Caco-2 (cell line): ENCODE results near the gene MLXIP. TPM values are rescaled to one million over a fixed set of nuclear protein-coding genes. Genes with fewer than 3 reads are reported as not detected.

ENCODE experiments used
- BruUV-seq: library from RNA; stranded (reverse); fragments of 400-500 nt; replicated peaks from 2 replicates; lab custom pipeline; 2021; lab: Mats Ljungman, UMichigan
- CTCF ChIA-PET: fragments of 300-600 bp; sonication (Branson Sonifier 250); formaldehyde crosslinking; loops from one replicate; lab custom pipeline; 2022; ENCODE audit warnings: antibody characterized with exemption; lab: Charles Lee
- POLR2A ChIA-PET: fragments of 300-600 bp; sonication (Branson Sonifier 250); formaldehyde crosslinking; loops from one replicate; lab custom pipeline; 2022; ENCODE audit warnings: antibody characterized with exemption; lab: Charles Lee
- DNase-seq, 2 experiments: peaks; one replicate each; pipeline versions ENCODE4 v3.0.0 to v3.0.0-alpha.2; 2020 to 2022
- H3K27me3 ChIP-seq: replicated peaks from 2 replicates; pipeline ENCODE4 v1.6.0; 2011; ENCODE audit warnings: low read length; ENCODE audit not compliant: control insufficient read depth, insufficient read depth
- H3K36me3 ChIP-seq: 2 replicates; pipeline ENCODE4 v1.5.1; 2011; ENCODE audit warnings: low read length; ENCODE audit not compliant: control insufficient read depth, insufficient read depth
- H3K4me1 ChIP-seq: fragments of 250-450 bp; sonication (Bioruptor Pico); 2 replicates; pipeline ENCODE4 v1.5.1; 2020; ENCODE audit warnings: mild to moderate bottlenecking
- H3K4me3 ChIP-seq: 2 replicates; pipeline ENCODE4 v1.5.1; 2011; ENCODE audit warnings: low read depth, mild to moderate bottlenecking, control low read depth, low read length
- H3K9me3 ChIP-seq: fragments of 250-450 bp; sonication (Bioruptor Pico); 2 replicates; pipeline ENCODE4 v1.5.1; 2020; ENCODE audit warnings: mild to moderate bottlenecking, moderate library complexity
- H3K27ac Mint-ChIP-seq: one replicate; pipeline ENCODE4 v1.8.0; 2022; ENCODE audit warnings: mixed read lengths; ENCODE audit not compliant: unreplicated experiment
- H3K27me3 Mint-ChIP-seq: one replicate; pipeline ENCODE4 v1.8.0; 2022; ENCODE audit warnings: mixed read lengths; ENCODE audit not compliant: insufficient read depth, unreplicated experiment
- H3K36me3 Mint-ChIP-seq: one replicate; pipeline ENCODE4 v1.8.0; 2022; ENCODE audit warnings: mild to moderate bottlenecking, mixed read lengths; ENCODE audit not compliant: insufficient read depth, unreplicated experiment
- H3K4me1 Mint-ChIP-seq: one replicate; pipeline ENCODE4 v1.8.0; 2022; ENCODE audit warnings: low read depth, mixed read lengths; ENCODE audit not compliant: unreplicated experiment
- H3K4me3 Mint-ChIP-seq: one replicate; pipeline ENCODE4 v1.8.0; 2022; ENCODE audit warnings: mild to moderate bottlenecking, moderate library complexity, mixed read lengths; ENCODE audit not compliant: unreplicated experiment
- H3K9me3 Mint-ChIP-seq: one replicate; pipeline ENCODE4 v1.8.0; 2022; ENCODE audit warnings: mixed read lengths; ENCODE audit not compliant: unreplicated experiment
- intact Hi-C: fragments of 100-400 bp; cut with micrococcal nuclease; formaldehyde crosslinking; loops from one replicate; pipeline ENCODE4 v1.10.0; 2022; ENCODE audit not compliant: unreplicated experiment
- total RNA-seq: library from RNA; stranded (reverse); gene quantifications from 2 replicates; pipeline ENCODE4 v1.2.3, GENCODE V29; 2022
- TF ChIP-seq, protein P1 (sequence below), 2 experiments: fragments of 200-600 bp in 1 of 2; IDR thresholded peaks; 1 replicate in 1 of 2; 2 replicates in 1 of 2; pipeline versions ENCODE4 v1.5.1 to v1.8.0; 2011 to 2022; ENCODE audit warnings: antibody characterized with exemption in 1 of 2, control low read depth in 1 of 2, inconsistent platforms in 1 of 2, low read depth in 1 of 2, low read length in 1 of 2, mild to moderate bottlenecking in 1 of 2, moderate library complexity in 1 of 2; ENCODE audit not compliant: insufficient read depth in 1 of 2, severe bottlenecking in 1 of 2, unreplicated experiment in 1 of 2

Gene MLXIP
- total RNA-seq, 1 experiment from 2014 or later, result 54.5 TPM

DNA sequence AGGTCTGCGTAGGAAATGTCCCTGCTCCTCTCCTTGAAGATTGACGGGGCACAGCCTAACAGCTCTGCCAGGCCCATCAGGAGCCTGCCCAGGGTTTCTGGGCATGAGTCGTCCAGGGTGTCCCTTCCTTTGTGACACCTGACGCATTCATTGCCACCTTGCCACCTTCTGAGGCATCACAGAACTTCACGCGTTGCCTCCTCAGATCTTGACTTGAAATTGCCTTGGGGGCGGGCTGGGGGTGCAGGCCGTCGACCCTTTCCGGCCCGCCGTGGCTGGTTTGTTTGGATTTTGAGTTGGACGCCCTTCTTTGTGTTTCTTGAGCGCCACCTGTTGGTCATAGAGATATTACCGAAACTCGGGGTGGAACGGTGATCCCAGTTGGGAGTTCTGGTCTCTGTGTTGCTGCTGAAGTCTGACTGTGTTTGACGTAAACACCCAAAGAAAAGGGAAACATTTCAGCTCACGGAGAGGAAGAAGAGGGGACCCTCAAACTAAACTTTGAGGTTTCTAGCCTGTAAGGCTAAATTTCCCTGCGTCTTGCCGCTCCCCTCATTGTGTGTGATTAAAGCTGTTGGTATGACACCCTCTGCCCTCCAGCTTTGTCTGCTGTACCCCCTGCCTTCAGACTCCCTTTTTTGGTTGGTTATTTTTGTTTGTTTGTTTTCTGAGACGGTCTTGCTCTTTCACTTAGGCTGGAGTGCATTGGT is 44.6 kb downstream of the MLXIP start:
- ChIA-PET POLR2A (no interaction called here), CTCF (interaction anchor here (0.6 to 2.2 kb wide), 5 partner anchors 26 to 103 kb away, joined by 3 to 16 read pairs (median 5); no protein-coding TSS in a partner anchor)
- TF ChIP-seq, protein P1, sequence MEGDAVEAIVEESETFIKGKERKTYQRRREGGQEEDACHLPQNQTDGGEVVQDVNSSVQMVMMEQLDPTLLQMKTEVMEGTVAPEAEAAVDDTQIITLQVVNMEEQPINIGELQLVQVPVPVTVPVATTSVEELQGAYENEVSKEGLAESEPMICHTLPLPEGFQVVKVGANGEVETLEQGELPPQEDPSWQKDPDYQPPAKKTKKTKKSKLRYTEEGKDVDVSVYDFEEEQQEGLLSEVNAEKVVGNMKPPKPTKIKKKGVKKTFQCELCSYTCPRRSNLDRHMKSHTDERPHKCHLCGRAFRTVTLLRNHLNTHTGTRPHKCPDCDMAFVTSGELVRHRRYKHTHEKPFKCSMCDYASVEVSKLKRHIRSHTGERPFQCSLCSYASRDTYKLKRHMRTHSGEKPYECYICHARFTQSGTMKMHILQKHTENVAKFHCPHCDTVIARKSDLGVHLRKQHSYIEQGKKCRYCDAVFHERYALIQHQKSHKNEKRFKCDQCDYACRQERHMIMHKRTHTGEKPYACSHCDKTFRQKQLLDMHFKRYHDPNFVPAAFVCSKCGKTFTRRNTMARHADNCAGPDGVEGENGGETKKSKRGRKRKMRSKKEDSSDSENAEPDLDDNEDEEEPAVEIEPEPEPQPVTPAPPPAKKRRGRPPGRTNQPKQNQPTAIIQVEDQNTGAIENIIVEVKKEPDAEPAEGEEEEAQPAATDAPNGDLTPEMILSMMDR (IDR thresholded peaks at IDR 0.05; ENCODE audit: insufficient read depth in 1 of 2, low read depth in 1 of 2, low read length in 1 of 2, severe bottlenecking in 1 of 2, unreplicated experiment in 1 of 2), result peak; percentile 59 to 74
- BruUV-seq, result no TSS peak
- Histone ChIP-seq H3K4me1 (peaks cover 7% of the 10 kb centered on the region; the same call in 1 of the 2 replicates), H3K4me3 (no peak overlapping the region), H3K27me3 (no peaks in the 10 kb centered on the region), H3K36me3 (no peaks in the 10 kb centered on the region; the same call in 1 of the 2 replicates), H3K9me3 (no peaks in the 10 kb centered on the region)
- Mint-ChIP-seq H3K4me1 (peaks cover under 1% of the 10 kb centered on the region), H3K27me3 (no peaks in the 10 kb centered on the region), H3K4me3 (no peak overlapping the region), H3K36me3 (peaks cover 5% of the 10 kb centered on the region), H3K9me3 (no peaks in the 10 kb centered on the region), H3K27ac (no peak overlapping the region)
- intact Hi-C loops, result loop anchor here (1.0 to 2.0 kb wide), 3 partner anchors 44 to 69 kb away; partner anchors contain the start of gene MLXIP
- DNase-seq, result peak; percentile 62 to 81

DNA sequence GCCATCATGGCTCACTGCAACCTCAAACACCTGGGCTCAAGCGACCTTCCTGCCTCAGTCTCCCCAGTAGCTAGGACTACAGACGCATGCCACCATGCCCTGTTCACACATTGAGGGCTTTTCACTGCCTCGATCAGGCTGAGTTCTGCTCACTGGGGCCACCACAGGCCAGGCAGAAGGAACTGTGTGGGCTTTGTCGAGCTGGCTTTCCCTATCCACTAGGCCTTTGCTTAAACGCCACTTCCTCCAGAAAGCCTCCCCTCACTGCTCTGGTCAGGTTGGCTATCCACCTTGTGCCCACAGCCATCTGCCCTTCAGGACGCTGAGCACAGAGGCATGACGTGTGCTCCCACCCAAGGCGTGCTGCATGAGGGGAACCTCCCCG is 45.2 kb downstream of the MLXIP start:
- POLR2A ChIA-PET, result no interaction called here
- H3K27me3 ChIP-seq, result no peaks in the 10 kb centered on the region
- no peaks in the 10 kb centered on the region; the same call in 1 of the 2 replicates for H3K36me3 ChIP-seq
- no peak for DNase-seq
- no peaks in the 10 kb centered on the region for H3K9me3 Mint-ChIP-seq
- CTCF ChIA-PET, result interaction anchor here (0.6 to 2.2 kb wide), 3 partner anchors 26 to 78 kb away, joined by 3 to 16 read pairs (median 5); no protein-coding TSS in a partner anchor
- H3K27ac Mint-ChIP-seq, result no peak overlapping the region
- H3K4me3 ChIP-seq, result no peak overlapping the region
- H3K36me3 Mint-ChIP-seq, result peaks cover 5% of the 10 kb centered on the region
- H3K4me1 Mint-ChIP-seq, result no peaks in the 10 kb centered on the region
- TF ChIP-seq, protein P1 (IDR thresholded peaks at IDR 0.05; ENCODE audit: insufficient read depth in 1 of 2, low read depth in 1 of 2, low read length in 1 of 2, severe bottlenecking in 1 of 2, unreplicated experiment in 1 of 2), result no peak
- H3K27me3 Mint-ChIP-seq, result no peaks in the 10 kb centered on the region
- peaks cover 7% of the 10 kb centered on the region; the same call in 1 of the 2 replicates for H3K4me1 ChIP-seq
- no TSS peak for BruUV-seq
- no peak overlapping the region for H3K4me3 Mint-ChIP-seq
- H3K9me3 ChIP-seq, result no peaks in the 10 kb centered on the region
- intact Hi-C loops, result loop anchor here (1.0 to 2.0 kb wide), 3 partner anchors 45 to 69 kb away; partner anchors contain the start of gene MLXIP

DNA sequence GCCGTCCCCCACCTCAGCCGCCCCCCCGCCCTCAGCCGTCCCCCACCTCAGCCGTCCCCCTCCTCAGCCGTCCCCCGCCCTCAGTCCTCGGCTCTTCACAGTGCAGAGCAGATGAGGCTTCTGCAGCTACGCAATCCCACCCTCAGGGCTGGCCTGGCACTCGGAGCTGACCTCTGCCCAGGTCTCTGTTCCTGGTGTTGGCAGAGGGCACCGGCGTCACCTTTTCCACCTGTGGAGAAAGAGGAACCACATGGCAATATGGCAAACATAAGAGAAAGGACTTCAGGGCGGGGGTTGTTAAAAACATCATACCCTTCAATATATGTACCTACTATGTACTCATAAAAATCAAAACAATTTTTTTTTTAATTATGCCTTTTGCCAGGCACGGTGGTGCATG is 45.8 kb downstream of the MLXIP start:
- Histone ChIP-seq H3K27me3 (no peaks in the 10 kb centered on the region), H3K4me3 (no peak overlapping the region), H3K36me3 (no peaks in the 10 kb centered on the region; the same call in 1 of the 2 replicates), H3K4me1 (peaks cover 7% of the 10 kb centered on the region; the same call in 1 of the 2 replicates), H3K9me3 (no peaks in the 10 kb centered on the region)
- TF ChIP-seq, protein P1 (IDR thresholded peaks at IDR 0.05; ENCODE audit: insufficient read depth in 1 of 2, low read depth in 1 of 2, low read length in 1 of 2, severe bottlenecking in 1 of 2, unreplicated experiment in 1 of 2), result no peak
- CTCF ChIA-PET, result interaction anchor here (2.2 kb wide), 1 partner anchor 70 kb away, joined by 16 read pairs; no protein-coding TSS in a partner anchor
- H3K9me3 Mint-ChIP-seq, result no peaks in the 10 kb centered on the region
- no peak for DNase-seq
- no TSS peak for BruUV-seq
- POLR2A ChIA-PET, result no interaction called here
- H3K36me3 Mint-ChIP-seq, result peaks cover 5% of the 10 kb centered on the region
- intact Hi-C loops, result no loop called here
- H3K27ac Mint-ChIP-seq, result no peak overlapping the region
- H3K4me3 Mint-ChIP-seq, result no peak overlapping the region
- H3K4me1 Mint-ChIP-seq, result no peaks in the 10 kb centered on the region
- no peaks in the 10 kb centered on the region for H3K27me3 Mint-ChIP-seq
